Liver (tissue), 9 donors: ENCODE data around the gene LRMDA. TPM values are rescaled to one million over a fixed set of nuclear protein-coding genes. Genes with fewer than 3 reads are reported as not detected.

Experiments used
- DNase-seq: peaks from one replicate; pipeline ENCODE4 v3.0.0-alpha.2; 2017; ENCODE audit warnings: low spot score
- H3K27ac ChIP-seq, 2 donors: one replicate each; pipeline ENCODE4 v1.7.0; 2013; ENCODE audit warnings: inconsistent platforms in 2 of 2, low read length in 2 of 2, control low read depth in 1 of 2, low read depth in 1 of 2, mild to moderate bottlenecking in 1 of 2
- H3K27me3 ChIP-seq, 4 donors: one replicate each; pipeline versions ENCODE4 v1.6.1 to v1.7.0; 2013; ENCODE audit warnings: low read length in 3 of 4, inconsistent platforms in 1 of 4, mild to moderate bottlenecking in 1 of 4, moderate library complexity in 1 of 4; ENCODE audit not compliant: control insufficient read depth in 4 of 4, insufficient read depth in 4 of 4
- H3K36me3 ChIP-seq, 4 donors: one replicate each; pipeline versions ENCODE4 v1.6.1 to v1.7.0; 2013; ENCODE audit warnings: low read length in 3 of 4, mild to moderate bottlenecking in 3 of 4, low read depth in 1 of 4, moderate library complexity in 1 of 4; ENCODE audit not compliant: control insufficient read depth in 4 of 4, insufficient read depth in 3 of 4
- H3K4me1 ChIP-seq, 4 donors: one replicate each; pipeline versions ENCODE4 v1.6.1 to v1.7.0; 2013; ENCODE audit warnings: low read length in 3 of 4, mild to moderate bottlenecking in 3 of 4, moderate library complexity in 1 of 4; ENCODE audit not compliant: control insufficient read depth in 4 of 4, insufficient read depth in 4 of 4
- H3K4me3 ChIP-seq, 3 donors: one replicate each; pipeline versions ENCODE4 v1.6.1 to v1.7.0; 2013; ENCODE audit warnings: low read length in 3 of 3, control low read depth in 1 of 3, low read depth in 1 of 3, mild to moderate bottlenecking in 1 of 3
- H3K9ac ChIP-seq, 2 donors: one replicate each; pipeline ENCODE4 v1.7.0; 2013; ENCODE audit warnings: low read length in 2 of 2, mild to moderate bottlenecking in 2 of 2, moderate library complexity in 2 of 2, control low read depth in 1 of 2, low read depth in 1 of 2
- H3K9me3 ChIP-seq, 4 donors: one replicate each; pipeline versions ENCODE4 v1.6.1 to v1.7.0; 2013; ENCODE audit warnings: low read length in 3 of 4; ENCODE audit not compliant: control insufficient read depth in 4 of 4
- ATF3 ChIP-seq: IDR thresholded peaks from 2 replicates; pipeline ENCODE4 v1.6.1; 2016; ENCODE audit warnings: antibody characterized with exemption
- EGR1 ChIP-seq, 2 donors: IDR thresholded peaks; 2 replicates each; pipeline ENCODE4 v1.6.1; 2016 to 2018; ENCODE audit warnings: antibody characterized with exemption in 2 of 2, low read depth in 2 of 2
- FOXA1 ChIP-seq: IDR thresholded peaks from 2 replicates; pipeline ENCODE4 v1.6.1; 2016; ENCODE audit warnings: antibody characterized with exemption
- FOXA2 ChIP-seq: IDR thresholded peaks from 2 replicates; pipeline ENCODE4 v1.6.1; 2016; ENCODE audit warnings: antibody characterized with exemption
- GABPA ChIP-seq, 2 donors: IDR thresholded peaks in 1 of 2; conservative IDR thresholded peaks in 1 of 2; 2 replicates each; pipeline ENCODE4 v1.6.1; 2016; ENCODE audit warnings: antibody characterized with exemption in 2 of 2, mild to moderate bottlenecking in 1 of 2, moderate library complexity in 1 of 2
- HNF4A ChIP-seq, 2 donors: conservative IDR thresholded peaks; 2 replicates each; pipeline ENCODE4 v1.6.1; 2016; ENCODE audit warnings: antibody characterized with exemption in 2 of 2, mild to moderate bottlenecking in 2 of 2
- HNF4G ChIP-seq: IDR thresholded peaks from 2 replicates; pipeline ENCODE4 v1.6.1; 2016; ENCODE audit warnings: antibody characterized with exemption
- JUND ChIP-seq, 2 donors: IDR thresholded peaks; 2 replicates each; pipeline ENCODE4 v1.6.1; 2016; ENCODE audit warnings: antibody characterized with exemption in 2 of 2
- NR2F2 ChIP-seq: IDR thresholded peaks from 2 replicates; pipeline ENCODE4 v1.6.1; 2016; ENCODE audit warnings: antibody characterized with exemption
- RAD21 ChIP-seq, 2 donors: IDR thresholded peaks; 2 replicates each; pipeline ENCODE4 v1.6.1; 2016; ENCODE audit warnings: antibody characterized with exemption in 2 of 2, mild to moderate bottlenecking in 2 of 2
- REST ChIP-seq: IDR thresholded peaks from 2 replicates; pipeline ENCODE4 v1.6.1; 2016; ENCODE audit warnings: antibody characterized with exemption, mild to moderate bottlenecking
- RXRA ChIP-seq, 2 donors: IDR thresholded peaks; 2 replicates each; pipeline ENCODE4 v1.6.1; 2017 to 2018; ENCODE audit warnings: antibody characterized with exemption in 2 of 2, mild to moderate bottlenecking in 1 of 2
- SP1 ChIP-seq: IDR thresholded peaks from 2 replicates; pipeline ENCODE4 v1.6.1; 2018; ENCODE audit warnings: antibody characterized with exemption, mild to moderate bottlenecking
- TAF1 ChIP-seq: conservative IDR thresholded peaks from 2 replicates; pipeline ENCODE4 v1.6.1; 2016; ENCODE audit warnings: antibody characterized with exemption, mild to moderate bottlenecking
- YY1 ChIP-seq: IDR thresholded peaks from 2 replicates; pipeline ENCODE4 v1.6.1; 2016; ENCODE audit warnings: antibody characterized with exemption, mild to moderate bottlenecking
- ZBTB33 ChIP-seq: IDR thresholded peaks from 2 replicates; pipeline ENCODE4 v1.6.1; 2016; ENCODE audit warnings: antibody characterized with exemption
- WGBS: extraction: QIAGEN DNeasy Blood & Tissue Kit; methylation state at CpG from one replicate; pipeline ENCODE4 v1.1.7; 2013; 5-methylcytosine and 5-hydroxymethylcytosine counted together
- polyA plus RNA-seq, 2 donors: library from polyadenylated mRNA; stranded (reverse) in 1 of 2; unstranded in 1 of 2; fragments of 200-250 nt in 1 of 2; fragments of >200 nt in 1 of 2; fragmentation: Nextera tagmentation in 1 of 2; extraction: Ambion mirVana in 1 of 2; gene quantifications; one replicate each; pipeline versions ENCODE4 v1.2.1 to v1.2.3, GENCODE V29; 2013 to 2015
- total RNA-seq, 2 donors: library from RNA; depleted of rRNA; stranded (reverse); fragments of >200 nt; gene quantifications; one replicate each; pipeline ENCODE4 v1.2.3, GENCODE V29; 2014
- TF ChIP-seq, protein P1 (sequence below): IDR thresholded peaks from 2 replicates; pipeline ENCODE4 v1.6.1; 2016; ENCODE audit warnings: antibody characterized with exemption
- TF ChIP-seq, protein P2 (sequence below): fragments of 150-350 bp; IDR thresholded peaks from 2 replicates; pipeline ENCODE4 v1.5.1; 2017; ENCODE audit warnings: improper control_type of control experiment, low read depth, low read length; ENCODE audit not compliant: missing input control
- donor health status: healthy.
- donor health status: healthy.
- donor health status: healthy.
- donor health status: healthy.
- donor health status: healthy.

Gene LRMDA
- total and polyA plus RNA-seq, 4 donors: 7.9 to 15.8 (median 11.3) TPM

DNA sequence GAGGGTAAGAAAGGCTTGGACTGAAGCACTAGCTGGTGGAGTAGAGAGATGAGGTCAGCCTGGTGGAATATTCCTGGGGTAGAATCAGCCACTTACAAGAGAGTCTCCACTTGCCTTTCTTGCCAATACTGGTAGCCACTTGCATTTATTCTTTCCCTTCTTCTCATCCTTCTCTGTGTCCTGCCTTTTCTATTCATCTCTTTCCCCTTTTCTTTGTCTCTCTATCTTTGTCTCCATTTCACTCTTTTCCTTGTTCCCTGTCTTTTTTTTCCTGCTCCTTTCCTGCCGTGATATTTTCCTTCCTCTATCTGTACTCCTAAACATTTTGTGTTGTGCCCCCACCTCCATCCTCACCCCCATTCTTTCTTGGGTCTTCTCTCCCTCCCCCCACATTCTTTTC lies 214.3 kb downstream of the LRMDA start (continued):
- TF ChIP-seq FOXA2 (no peak), NR2F2 (no peak), HNF4G (no peak)
- TF ChIP-seq, protein P1, sequence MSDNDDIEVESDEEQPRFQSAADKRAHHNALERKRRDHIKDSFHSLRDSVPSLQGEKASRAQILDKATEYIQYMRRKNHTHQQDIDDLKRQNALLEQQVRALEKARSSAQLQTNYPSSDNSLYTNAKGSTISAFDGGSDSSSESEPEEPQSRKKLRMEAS: no peak

DNA sequence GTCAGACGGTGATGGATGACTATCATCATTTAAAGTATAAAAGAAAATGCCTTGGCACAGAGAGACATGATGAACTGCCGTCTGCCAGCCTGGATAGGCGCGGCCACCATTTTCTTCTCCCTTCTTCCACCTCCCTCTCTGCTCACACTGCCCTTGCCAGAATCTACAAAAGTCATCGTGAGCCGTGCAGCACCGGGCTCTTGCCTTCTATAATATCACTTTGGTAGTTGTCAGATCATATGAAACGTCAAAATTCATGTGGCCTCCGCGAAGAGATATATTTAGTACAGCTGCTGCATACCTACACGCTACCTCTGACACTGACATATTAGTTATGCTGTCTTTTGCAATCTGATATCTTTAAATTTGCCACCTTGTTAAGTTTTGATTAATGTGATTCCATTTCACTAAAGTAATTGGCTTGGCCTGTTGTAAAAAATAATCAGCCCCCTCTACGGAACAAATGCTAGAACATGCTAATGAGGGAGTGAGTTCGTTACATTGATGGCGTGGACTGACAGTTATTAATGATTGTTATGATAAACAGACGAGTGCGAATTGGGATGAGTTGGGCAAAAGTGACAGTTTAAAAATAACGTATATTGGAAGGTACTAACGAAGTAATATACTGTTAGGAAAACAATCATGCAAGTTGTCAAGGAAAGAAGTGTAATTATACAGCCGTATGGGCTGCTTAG lies 214.9 kb downstream of the LRMDA start:
- peaks cover 0 to 13% (median 3%) of the 10 kb centered on the region in 4 donors for H3K4me1 ChIP-seq
- no peak overlapping the region for H3K9ac ChIP-seq
- no peak for DNase-seq
- no peak for TF ChIP-seq FOXA1
- TF ChIP-seq YY1: no peak
- TF ChIP-seq SP1: no peak
- TF ChIP-seq ZBTB33: no peak
- TF ChIP-seq TAF1: no peak
- no peak for TF ChIP-seq HNF4A (conservative IDR thresholded peaks at IDR 0.05)
- no peak for TF ChIP-seq HNF4G
- TF ChIP-seq JUND (IDR thresholded peaks at IDR 0.05): no peak
- TF ChIP-seq RAD21 (IDR thresholded peaks at IDR 0.05): no peak
- no peak for TF ChIP-seq GABPA (IDR thresholded peaks at IDR 0.05 in 1 of 2, conservative IDR thresholded peaks at IDR 0.05 in 1 of 2)
- TF ChIP-seq ATF3: no peak
- TF ChIP-seq RXRA (IDR thresholded peaks at IDR 0.05): no peak
- TF ChIP-seq, protein P1: no peak
- no peak for TF ChIP-seq EGR1 (IDR thresholded peaks at IDR 0.05; ENCODE audit: low read depth in 2 of 2)
- TF ChIP-seq REST: no peak
- TF ChIP-seq, protein P2, sequence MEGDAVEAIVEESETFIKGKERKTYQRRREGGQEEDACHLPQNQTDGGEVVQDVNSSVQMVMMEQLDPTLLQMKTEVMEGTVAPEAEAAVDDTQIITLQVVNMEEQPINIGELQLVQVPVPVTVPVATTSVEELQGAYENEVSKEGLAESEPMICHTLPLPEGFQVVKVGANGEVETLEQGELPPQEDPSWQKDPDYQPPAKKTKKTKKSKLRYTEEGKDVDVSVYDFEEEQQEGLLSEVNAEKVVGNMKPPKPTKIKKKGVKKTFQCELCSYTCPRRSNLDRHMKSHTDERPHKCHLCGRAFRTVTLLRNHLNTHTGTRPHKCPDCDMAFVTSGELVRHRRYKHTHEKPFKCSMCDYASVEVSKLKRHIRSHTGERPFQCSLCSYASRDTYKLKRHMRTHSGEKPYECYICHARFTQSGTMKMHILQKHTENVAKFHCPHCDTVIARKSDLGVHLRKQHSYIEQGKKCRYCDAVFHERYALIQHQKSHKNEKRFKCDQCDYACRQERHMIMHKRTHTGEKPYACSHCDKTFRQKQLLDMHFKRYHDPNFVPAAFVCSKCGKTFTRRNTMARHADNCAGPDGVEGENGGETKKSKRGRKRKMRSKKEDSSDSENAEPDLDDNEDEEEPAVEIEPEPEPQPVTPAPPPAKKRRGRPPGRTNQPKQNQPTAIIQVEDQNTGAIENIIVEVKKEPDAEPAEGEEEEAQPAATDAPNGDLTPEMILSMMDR: no peak
- no peaks in the 10 kb centered on the region for H3K36me3 ChIP-seq
- H3K4me3 ChIP-seq: no peak overlapping the region
- WGBS: 95% methylated on average over 19 of the region's 19 CpGs
- no peak overlapping the region for H3K27ac ChIP-seq
- no peaks in the 10 kb centered on the region for H3K9me3 ChIP-seq
- no peaks in the 10 kb centered on the region for H3K27me3 ChIP-seq
